Vagina (tissue), 2 donors: Measurements from ENCODE around the gene RNASE7. TPM values are rescaled to one million over a fixed set of nuclear protein-coding genes. Genes with fewer than 3 reads are reported as not detected.
A peak's percentile ranks its signal among the peaks of the same experiment; 100 is the strongest.

Source experiments
- DNase-seq, 2 donors: peaks; one replicate each; pipeline ENCODE4 v3.0.0-alpha.2; 2017; ENCODE audit errors: extremely low spot score in 2 of 2
- H3K27ac ChIP-seq: fragments of 200-600 bp; sonication (generic); one replicate; pipeline ENCODE4 v1.5.1; 2019
- H3K27me3 ChIP-seq: fragments of 200-600 bp; sonication (generic); one replicate; pipeline ENCODE4 v1.5.1; 2019
- H3K36me3 ChIP-seq, 2 donors: fragments of 200-600 bp; sonication (generic); one replicate each; pipeline ENCODE4 v1.5.1; 2017 to 2019
- H3K4me1 ChIP-seq: fragments of 200-600 bp; sonication (generic); one replicate; pipeline ENCODE4 v1.5.1; 2019
- H3K4me3 ChIP-seq, 2 donors: fragments of 200-600 bp; sonication (generic); 1 replicate in 1 of 2; 2 replicates in 1 of 2; pipeline ENCODE4 v1.5.1; 2016 to 2019
- H3K9me3 ChIP-seq: fragments of 200-600 bp; sonication (generic); one replicate; pipeline ENCODE4 v1.5.1; 2019
- CTCF ChIP-seq, 3 experiments: fragments of 450-650 bp in 2 of 3; fragments of 200-600 bp in 1 of 3; sonication (generic) in 1 of 3; IDR thresholded peaks; one replicate each; pipeline ENCODE4 v1.5.1; 2017 to 2019; ENCODE audit warnings: antibody characterized with exemption in 3 of 3, mild to moderate bottlenecking in 2 of 3, moderate library complexity in 2 of 3
- POLR2A ChIP-seq, 2 donors: fragments of 450-650 bp; IDR thresholded peaks; one replicate each; pipeline ENCODE4 v1.6.1; 2017; ENCODE audit warnings: antibody characterized with exemption in 2 of 2, mild to moderate bottlenecking in 2 of 2, moderate library complexity in 2 of 2
- POLR2AphosphoS5 ChIP-seq, 2 donors: sonication (generic); formaldehyde crosslinking; IDR thresholded peaks; one replicate each; pipeline ENCODE4 v1.9.0; 2017; ENCODE audit warnings: antibody characterized with exemption in 2 of 2, mild to moderate bottlenecking in 2 of 2, low read depth in 1 of 2; ENCODE audit not compliant: insufficient read depth in 1 of 2
- intact Hi-C: fragments of 100-400 bp; cut with DNase I; formaldehyde crosslinking; loops from one replicate; pipeline ENCODE4 v1.15.1; 2023
- total RNA-seq: library from RNA; depleted of rRNA; stranded (reverse); fragments of >200 nt; gene quantifications from one replicate; pipeline ENCODE4 v1.2.3, GENCODE V29; 2016

The RNASE7 gene
- total RNA-seq, 1 donor from 2014 or later: 18.2 TPM

- H3K36me3 ChIP-seq: no peaks in the 10 kb centered on the region
- H3K9me3 ChIP-seq: no peaks in the 10 kb centered on the region
- TF ChIP-seq POLR2AphosphoS5 (IDR thresholded peaks at IDR 0.05; ENCODE audit: insufficient read depth in 1 of 2, low read depth in 1 of 2) (no peak), CTCF (IDR thresholded peaks at IDR 0.05) (no peak)
- H3K4me1 ChIP-seq: peaks cover 31% of the 10 kb centered on the region
- intact Hi-C loops: no loop called here
- H3K27ac ChIP-seq: no peak overlapping the region
- H3K4me3 ChIP-seq: no peak overlapping the region
- DNase-seq: no peak
- H3K27me3 ChIP-seq: no peaks in the 10 kb centered on the region
These were observed 24.8 kb downstream of the RNASE7 start for GRCh38 chr14:21066882-21067502.

- TF ChIP-seq POLR2AphosphoS5 (IDR thresholded peaks at IDR 0.05; ENCODE audit: insufficient read depth in 1 of 2, low read depth in 1 of 2) (peak in 1 of 2 donors; percentile 33), POLR2A (IDR thresholded peaks at IDR 0.05) (no peak), CTCF (IDR thresholded peaks at IDR 0.05) (peak in 2 of 3 experiments; percentile 68 to 75)
- peak overlapping the region; percentile 95 for H3K27ac ChIP-seq
- H3K4me3 ChIP-seq: peak overlapping the region; percentile 71 to 73
- intact Hi-C loops: loop anchor here (1.0 kb wide), 1 partner anchor 36 kb away; no protein-coding TSS in a partner anchor
- no peaks in the 10 kb centered on the region for H3K36me3 ChIP-seq
- peaks cover 45% of the 10 kb centered on the region for H3K4me1 ChIP-seq
- DNase-seq: no peak
- no peaks in the 10 kb centered on the region for H3K9me3 ChIP-seq
- H3K27me3 ChIP-seq: no peaks in the 10 kb centered on the region
These were observed 26.6 kb downstream of the RNASE7 start for GRCh38 chr14:21068521-21069387.

DNA sequence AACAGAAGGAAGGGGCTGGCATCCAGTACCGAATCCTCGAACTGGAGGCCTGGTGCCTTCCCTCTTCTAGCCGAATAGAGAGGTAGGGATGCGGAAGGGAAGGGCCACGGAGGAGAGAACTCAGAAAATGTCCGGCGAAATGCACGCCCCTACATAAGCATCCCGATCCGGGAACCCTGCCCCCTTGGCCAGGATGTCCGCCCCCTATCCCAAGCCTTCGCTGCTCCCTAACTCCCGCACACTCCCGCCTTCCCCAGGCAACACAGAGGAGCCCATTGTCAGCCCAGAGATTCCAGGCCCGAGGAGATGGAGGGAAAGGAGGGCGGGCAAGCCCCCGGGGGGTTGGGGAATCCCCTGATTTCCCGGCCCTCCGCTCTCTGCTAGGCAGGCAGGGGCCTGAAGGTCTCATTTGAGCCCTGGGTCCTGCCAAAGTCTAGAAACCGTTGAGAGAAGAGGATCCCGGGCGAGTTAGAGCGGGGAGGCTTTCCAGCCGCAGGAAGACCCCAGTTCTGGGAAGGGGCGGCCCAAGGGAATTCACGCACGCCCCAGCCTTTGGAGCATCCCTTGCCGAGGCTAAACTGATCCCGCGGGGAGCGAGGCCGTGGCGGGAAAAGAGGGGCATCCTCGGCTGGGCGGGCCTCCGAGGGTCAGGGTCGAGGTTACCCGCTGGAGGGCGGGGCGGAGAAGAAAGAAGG, 27.4 kb downstream of the RNASE7 start:
- intact Hi-C loops: loop anchor here (1.0 kb wide), 1 partner anchor 35 kb away; no protein-coding TSS in a partner anchor

DNA sequence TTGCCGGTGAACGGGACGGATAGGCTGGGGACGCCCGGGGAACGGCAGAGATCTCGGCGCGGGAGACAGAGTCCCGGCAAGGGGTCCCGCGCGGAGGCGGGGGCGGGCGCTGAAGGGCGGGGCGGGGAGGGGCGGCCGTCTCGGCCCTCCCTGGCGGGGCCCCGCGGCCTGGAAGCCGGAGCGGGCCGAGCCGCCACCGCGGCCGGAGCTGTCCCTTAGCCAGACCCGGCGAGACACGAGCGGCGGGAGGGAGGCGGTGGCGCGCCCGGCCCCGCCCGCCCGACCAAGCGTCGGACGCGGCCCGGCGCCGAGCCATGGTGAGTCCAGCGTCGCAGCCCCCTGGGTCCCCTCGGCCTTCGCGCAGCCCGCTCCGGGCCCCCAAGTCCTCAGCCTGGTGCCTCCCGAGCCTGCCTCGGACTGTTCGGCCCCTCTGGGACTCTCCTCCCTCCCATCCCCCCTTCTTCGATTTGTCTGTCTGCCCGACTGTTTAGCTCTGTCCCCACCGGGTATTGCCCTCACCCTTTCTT, 28.0 kb downstream of the RNASE7 start, which contains the start of gene ARHGEF40:
TSS of gene ARHGEF40 (plus strand) at position 222 of the 527 bp plus-strand sequence. CDS start at position 315, 93 bp downstream.
- Histone ChIP-seq H3K27ac (peak within 1 kb of the TSS; percentile 95), H3K27me3 (no peaks in the 10 kb centered on the region), H3K9me3 (no peaks in the 10 kb centered on the region), H3K36me3 (peaks cover 0 to 10% of the 10 kb centered on the region in 2 donors), H3K4me3 (peak within 1 kb of the TSS; percentile 71 to 73), H3K4me1 (peaks cover 59% of the 10 kb centered on the region)
- DNase-seq: no peak
- intact Hi-C loops: no loop called here
- no peak for TF ChIP-seq CTCF (IDR thresholded peaks at IDR 0.05)
- TF ChIP-seq POLR2AphosphoS5 (IDR thresholded peaks at IDR 0.05; ENCODE audit: insufficient read depth in 1 of 2, low read depth in 1 of 2): no peak
- TF ChIP-seq POLR2A (IDR thresholded peaks at IDR 0.05): no peak

More for the DNA sequence above, 27.4 kb downstream of the RNASE7 start:
- TF ChIP-seq POLR2A (IDR thresholded peaks at IDR 0.05) (no peak), POLR2AphosphoS5 (IDR thresholded peaks at IDR 0.05; ENCODE audit: insufficient read depth in 1 of 2, low read depth in 1 of 2) (no peak), CTCF (IDR thresholded peaks at IDR 0.05) (no peak)
- no peaks in the 10 kb centered on the region for H3K27me3 ChIP-seq
- H3K4me3 ChIP-seq: peak overlapping the region; percentile 71 to 73
- H3K27ac ChIP-seq: peak overlapping the region; percentile 95
- no peaks in the 10 kb centered on the region for H3K9me3 ChIP-seq
- H3K4me1 ChIP-seq: peaks cover 53% of the 10 kb centered on the region
- no peak for DNase-seq
- H3K36me3 ChIP-seq: peaks cover 0 to 6% of the 10 kb centered on the region in 2 donors
